Parathyroid adenoma (tissue), 2 donors: ENCODE measurements around the gene PPP1R1C.

Source experiments
- H2AFZ ChIP-seq: fragments of 300-600 bp; sonication (generic); one replicate; pipeline ENCODE4 v1.7.0; 2017; ENCODE audit warnings: antibody characterized with exemption, mild to moderate bottlenecking
- H3K27ac ChIP-seq: fragments of 300-600 bp; sonication (generic); one replicate; pipeline ENCODE4 v1.7.0; 2017
- H3K27me3 ChIP-seq: fragments of 300-600 bp; sonication (generic); one replicate; pipeline ENCODE4 v1.7.0; 2017; ENCODE audit warnings: low read length; ENCODE audit not compliant: control insufficient read depth, insufficient read depth
- H3K36me3 ChIP-seq: fragments of 300-600 bp; sonication (generic); one replicate; pipeline ENCODE4 v1.7.0; 2017; ENCODE audit warnings: low read length; ENCODE audit not compliant: control insufficient read depth, insufficient read depth
- H3K4me1 ChIP-seq: fragments of 300-600 bp; sonication (generic); one replicate; pipeline ENCODE4 v1.7.0; 2017; ENCODE audit warnings: control low read depth
- H3K4me2 ChIP-seq: fragments of 300-600 bp; sonication (generic); one replicate; pipeline ENCODE4 v1.7.0; 2017; ENCODE audit warnings: low read length
- H3K4me3 ChIP-seq: fragments of 300-600 bp; sonication (generic); one replicate; pipeline ENCODE4 v1.7.0; 2017; ENCODE audit warnings: low read depth, low read length
- H3K79me2 ChIP-seq: fragments of 300-600 bp; sonication (generic); one replicate; pipeline ENCODE4 v1.7.0; 2017; ENCODE audit warnings: control low read depth
- H3K9ac ChIP-seq: fragments of 300-600 bp; sonication (generic); one replicate; pipeline ENCODE4 v1.7.0; 2017; ENCODE audit warnings: mild to moderate bottlenecking
- H3K9me3 ChIP-seq: fragments of 300-600 bp; sonication (generic); one replicate; pipeline ENCODE4 v1.7.0; 2017; ENCODE audit warnings: low read length; ENCODE audit not compliant: control insufficient read depth
- CTCF ChIP-seq: fragments of 300-600 bp; sonication (generic); IDR thresholded peaks from one replicate; pipeline ENCODE4 v1.7.0; 2017; ENCODE audit warnings: antibody characterized with exemption, mild to moderate bottlenecking
- donor health status: primary hyperparathyroidism.

PPP1R1C gene

GRCh38 chr2:181985632-181986205, at the start of gene PPP1R1C:
TSS of gene PPP1R1C (plus strand) at chr2:181985853. CDS start at chr2:181986111, 258 bp downstream.
- H3K9ac ChIP-seq: no peak within 1 kb of the TSS
- H3K9me3 ChIP-seq: no peaks in the 10 kb centered on the region
- no peak within 1 kb of the TSS for H3K27ac ChIP-seq
- TF ChIP-seq CTCF: no peak
- H3K27me3 ChIP-seq: no peaks in the 10 kb centered on the region
- no peak within 1 kb of the TSS for H3K4me2 ChIP-seq
- no peaks in the 10 kb centered on the region for H3K79me2 ChIP-seq
- H3K4me1 ChIP-seq: no peaks in the 10 kb centered on the region
- no peaks in the 10 kb centered on the region for H3K36me3 ChIP-seq
- no peak within 1 kb of the TSS for H3K4me3 ChIP-seq
- no peak within 1 kb of the TSS for H2AFZ ChIP-seq

- Histone ChIP-seq H3K79me2 (no peaks in the 10 kb centered on the region), H3K36me3 (no peaks in the 10 kb centered on the region), H3K4me1 (no peaks in the 10 kb centered on the region), H3K9me3 (no peaks in the 10 kb centered on the region), H2AFZ (no peak overlapping the region), H3K4me2 (no peak overlapping the region), H3K27me3 (no peaks in the 10 kb centered on the region), H3K27ac (no peak overlapping the region), H3K9ac (no peak overlapping the region), H3K4me3 (no peak overlapping the region)
- TF ChIP-seq CTCF: no peak
Measured at GRCh38 chr2:181937473-181937872, 48.2 kb upstream of the PPP1R1C start.

- H2AFZ ChIP-seq: no peak overlapping the region
- no peaks in the 10 kb centered on the region for H3K27me3 ChIP-seq
- no peaks in the 10 kb centered on the region for H3K9me3 ChIP-seq
- H3K36me3 ChIP-seq: no peaks in the 10 kb centered on the region
- no peak overlapping the region for H3K9ac ChIP-seq
- H3K4me3 ChIP-seq: no peak overlapping the region
- H3K79me2 ChIP-seq: no peaks in the 10 kb centered on the region
- no peaks in the 10 kb centered on the region for H3K4me1 ChIP-seq
- no peak overlapping the region for H3K27ac ChIP-seq
- TF ChIP-seq CTCF: no peak
- H3K4me2 ChIP-seq: no peak overlapping the region
Measured at GRCh38 chr2:181943411-181944124, 42.1 kb upstream of the PPP1R1C start.

- Histone ChIP-seq H3K9me3 (no peaks in the 10 kb centered on the region), H3K4me2 (no peak overlapping the region), H3K36me3 (no peaks in the 10 kb centered on the region), H3K27me3 (no peaks in the 10 kb centered on the region), H3K4me3 (no peak overlapping the region), H3K9ac (no peak overlapping the region), H3K79me2 (no peaks in the 10 kb centered on the region), H3K27ac (no peak overlapping the region), H3K4me1 (no peaks in the 10 kb centered on the region), H2AFZ (no peak overlapping the region)
- TF ChIP-seq CTCF: no peak
Measured at GRCh38 chr2:181944164-181944913, 41.3 kb upstream of the PPP1R1C start.
